Measurements from ENCODE around the gene ADGRF3.
"Not testable (repeated sequence)": the region's sequence is repeated elsewhere in the genome, so short reads cannot be mapped to it uniquely, and the experiment has no call there.

The ADGRF3 gene

GRCh38 chr2:26268213-26268612 is 78.4 kb downstream of the ADGRF3 start:
- no peak for DNase-seq
- no peaks in the 10 kb centered on the region for H3K4me1 ChIP-seq (ENCODE audit: insufficient read depth, low read length)
- no peaks in the 10 kb centered on the region for H3K79me2 ChIP-seq (ENCODE audit: insufficient read depth, low read length)
- H3K27ac ChIP-seq (ENCODE audit: low read length) = no peak overlapping the region
- no peak overlapping the region for H2AFZ ChIP-seq (ENCODE audit: low read depth, low read length)
- ATAC-seq (ENCODE audit: insufficient read depth, low read depth) = no peak
- H3K9me3 ChIP-seq (ENCODE audit: insufficient read depth, low read length, severe bottlenecking) = no peaks in the 10 kb centered on the region
- H3K4me2 ChIP-seq (ENCODE audit: insufficient read depth, low read length) = no peak overlapping the region
- no peak overlapping the region for H3K9ac ChIP-seq (ENCODE audit: low read depth, low read length)
- H3K27me3 ChIP-seq (ENCODE audit: insufficient read depth, low read length, poor library complexity) = no peaks in the 10 kb centered on the region
- H3K36me3 ChIP-seq (ENCODE audit: insufficient read depth, low read length) = peaks cover 13% of the 10 kb centered on the region; the same call in 1 of the 2 replicates
- H4K20me1 ChIP-seq (ENCODE audit: insufficient read depth, low read length) = no peaks in the 10 kb centered on the region
- TF ChIP-seq EZH2 (IDR thresholded peaks at IDR 0.05; ENCODE audit: borderline replicate concordance, low read depth, low read length, severe bottlenecking) (no peak), CTCF (IDR thresholded peaks at IDR 0.05; ENCODE audit: borderline replicate concordance, extremely low read depth, low read length, poor library complexity, severe bottlenecking) (no peak)
- H3K4me3 ChIP-seq (ENCODE audit: low read depth in 1 of 2, low read length in 2 of 2) = no peak overlapping the region

- H3K27me3 ChIP-seq (ENCODE audit: insufficient read depth, low read length, poor library complexity); H3K27ac ChIP-seq (ENCODE audit: low read length); H4K20me1 ChIP-seq (ENCODE audit: insufficient read depth, low read length); H3K4me1 ChIP-seq (ENCODE audit: insufficient read depth, low read length); H3K9ac ChIP-seq (ENCODE audit: low read depth, low read length); DNase-seq; H2AFZ ChIP-seq (ENCODE audit: low read depth, low read length); H3K79me2 ChIP-seq (ENCODE audit: insufficient read depth, low read length); H3K4me2 ChIP-seq (ENCODE audit: insufficient read depth, low read length); H3K9me3 ChIP-seq (ENCODE audit: insufficient read depth, low read length, severe bottlenecking); ATAC-seq (ENCODE audit: insufficient read depth, low read depth); H3K4me3 ChIP-seq (ENCODE audit: low read depth in 1 of 2, low read length in 2 of 2): not testable (repeated sequence)
- peaks cover 38% of the 10 kb centered on the region for H3K36me3 ChIP-seq (ENCODE audit: insufficient read depth, low read length)
Measured at GRCh38 chr2:26258836-26259235, 87.8 kb downstream of the ADGRF3 start.

Measured in DND-41 (cell line).